GM23338 (cell line): ENCODE data around the gene IRX1. TPM values are rescaled to one million over a fixed set of nuclear protein-coding genes. Genes with fewer than 3 reads are reported as not detected.

Experiments used
- ATAC-seq: fragments of 200-7000 bp; cut with Tn5 transposase; 3 replicates; pipeline ENCODE4 v1.9.1; 2020
- DNase-seq: peaks from one replicate; pipeline ENCODE4 v3.0.0-alpha.2; 2015; ENCODE audit warnings: low spot score
- H2AFZ ChIP-seq: fragments of 200-600 bp; sonication (generic); 2 replicates; pipeline ENCODE4 v1.8.0; 2016; ENCODE audit warnings: antibody characterized with exemption, mild to moderate bottlenecking, moderate library complexity
- H3F3A ChIP-seq: fragments of 200-600 bp; sonication (generic); replicated peaks from 2 replicates; pipeline ENCODE4 v1.8.0; 2017; ENCODE audit warnings: antibody characterized with exemption, mixed run types, low read depth
- H3K27ac ChIP-seq: fragments of 200-600 bp; sonication (generic); 2 replicates; pipeline ENCODE4 v1.6.1; 2016; ENCODE audit warnings: low read depth
- H3K27me3 ChIP-seq: fragments of 200-600 bp; sonication (generic); 2 replicates; pipeline ENCODE4 v1.8.0; 2016; ENCODE audit warnings: mild to moderate bottlenecking, mixed run types, moderate library complexity; ENCODE audit not compliant: insufficient read depth
- H3K36me3 ChIP-seq: fragments of 200-600 bp; sonication (generic); 2 replicates; pipeline ENCODE4 v1.8.0; 2016; ENCODE audit warnings: mild to moderate bottlenecking; ENCODE audit not compliant: insufficient read depth
- H3K4me1 ChIP-seq: fragments of 200-600 bp; sonication (generic); 2 replicates; pipeline ENCODE4 v1.8.0; 2016; ENCODE audit warnings: mild to moderate bottlenecking, moderate library complexity; ENCODE audit not compliant: insufficient read depth
- H3K4me2 ChIP-seq: fragments of 200-600 bp; sonication (generic); 2 replicates; pipeline ENCODE4 v1.7.1; 2017; ENCODE audit warnings: mixed run types
- H3K4me3 ChIP-seq: fragments of 200-600 bp; sonication (generic); 2 replicates; pipeline ENCODE4 v1.6.1; 2016; ENCODE audit warnings: mixed run types
- H3K79me2 ChIP-seq: fragments of 200-600 bp; sonication (generic); replicated peaks from 2 replicates; pipeline ENCODE4 v1.8.0; 2017; ENCODE audit warnings: mild to moderate bottlenecking; ENCODE audit not compliant: insufficient read depth
- H3K9me2 ChIP-seq: fragments of 200-600 bp; sonication (generic); 2 replicates; pipeline ENCODE4 v1.8.0; 2017; ENCODE audit not compliant: insufficient read depth
- H4K20me1 ChIP-seq: fragments of 200-600 bp; sonication (generic); replicated peaks from 2 replicates; pipeline ENCODE4 v1.8.0; 2017; ENCODE audit warnings: mild to moderate bottlenecking; ENCODE audit not compliant: insufficient read depth
- H3K27ac Mint-ChIP-seq: 2 replicates; pipeline ENCODE4 v1.8.0; 2020; ENCODE audit warnings: inconsistent platforms, mild to moderate bottlenecking, moderate library complexity, mixed read lengths
- H3K27me3 Mint-ChIP-seq: 3 replicates; pipeline ENCODE4 v1.8.0; 2022; ENCODE audit warnings: low read depth, mild to moderate bottlenecking, moderate library complexity, mixed read lengths, inconsistent platforms; ENCODE audit not compliant: insufficient read depth, poor library complexity
- H3K36me3 Mint-ChIP-seq: 3 replicates; pipeline ENCODE4 v1.8.0; 2021; ENCODE audit warnings: low read depth, mild to moderate bottlenecking, inconsistent platforms, moderate library complexity, mixed read lengths
- H3K4me1 Mint-ChIP-seq: 3 replicates; pipeline ENCODE4 v1.8.0; 2020; ENCODE audit warnings: mild to moderate bottlenecking, inconsistent platforms, mixed read lengths
- H3K4me3 Mint-ChIP-seq: 3 replicates; pipeline ENCODE4 v1.8.0; 2021; ENCODE audit warnings: moderate library complexity, mild to moderate bottlenecking, inconsistent platforms, mixed read lengths
- H3K9me3 Mint-ChIP-seq: 3 replicates; pipeline ENCODE4 v1.8.0; 2020; ENCODE audit warnings: moderate library complexity, mild to moderate bottlenecking, inconsistent platforms, mixed read lengths
- EZH2 ChIP-seq: fragments of 200-600 bp; sonication (generic); IDR thresholded peaks from one replicate; pipeline ENCODE4 v1.8.0; 2017; ENCODE audit warnings: antibody characterized with exemption, mild to moderate bottlenecking, low read depth; ENCODE audit not compliant: unreplicated experiment
- NANOG ChIP-seq: IDR thresholded peaks from 2 replicates; pipeline ENCODE4 v1.6.1; 2016; ENCODE audit warnings: antibody characterized with exemption, borderline replicate concordance
- POLR2AphosphoS5 ChIP-seq: IDR thresholded peaks from 2 replicates; pipeline ENCODE4 v1.6.1; 2016; ENCODE audit warnings: antibody characterized with exemption, low read depth
- polyA plus RNA-seq: library from polyadenylated mRNA; unstranded; fragments of >200 nt; fragmentation: Nextera tagmentation; extraction: Ambion mirVana; gene quantifications from 2 replicates; pipeline ENCODE4 v1.2.1, GENCODE V29; 2016
- total RNA-seq: library from RNA; depleted of rRNA; stranded (reverse); fragments of >200 nt; shearing (Covaris generic); gene quantifications from 2 replicates; pipeline ENCODE4 v1.2.3, GENCODE V29; 2014
- TF ChIP-seq, protein P1 (sequence below), 2 experiments: fragments of 200-600 bp in 1 of 2; sonication (generic) in 1 of 2; conservative IDR thresholded peaks; 2 replicates each; pipeline versions ENCODE4 v1.5.1 to v1.6.1; 2016 to 2017; ENCODE audit warnings: antibody characterized with exemption in 2 of 2, low read depth in 2 of 2, mild to moderate bottlenecking in 2 of 2, moderate library complexity in 1 of 2
- TF ChIP-seq, protein P2 (sequence below): IDR thresholded peaks from one replicate; pipeline ENCODE4 v1.6.1; 2018; ENCODE audit warnings: antibody characterized with exemption; ENCODE audit not compliant: unreplicated experiment

Gene IRX1
- total and polyA plus RNA-seq, 2 experiments from 2014 or later: 0.11 to 1.8 TPM

DNA sequence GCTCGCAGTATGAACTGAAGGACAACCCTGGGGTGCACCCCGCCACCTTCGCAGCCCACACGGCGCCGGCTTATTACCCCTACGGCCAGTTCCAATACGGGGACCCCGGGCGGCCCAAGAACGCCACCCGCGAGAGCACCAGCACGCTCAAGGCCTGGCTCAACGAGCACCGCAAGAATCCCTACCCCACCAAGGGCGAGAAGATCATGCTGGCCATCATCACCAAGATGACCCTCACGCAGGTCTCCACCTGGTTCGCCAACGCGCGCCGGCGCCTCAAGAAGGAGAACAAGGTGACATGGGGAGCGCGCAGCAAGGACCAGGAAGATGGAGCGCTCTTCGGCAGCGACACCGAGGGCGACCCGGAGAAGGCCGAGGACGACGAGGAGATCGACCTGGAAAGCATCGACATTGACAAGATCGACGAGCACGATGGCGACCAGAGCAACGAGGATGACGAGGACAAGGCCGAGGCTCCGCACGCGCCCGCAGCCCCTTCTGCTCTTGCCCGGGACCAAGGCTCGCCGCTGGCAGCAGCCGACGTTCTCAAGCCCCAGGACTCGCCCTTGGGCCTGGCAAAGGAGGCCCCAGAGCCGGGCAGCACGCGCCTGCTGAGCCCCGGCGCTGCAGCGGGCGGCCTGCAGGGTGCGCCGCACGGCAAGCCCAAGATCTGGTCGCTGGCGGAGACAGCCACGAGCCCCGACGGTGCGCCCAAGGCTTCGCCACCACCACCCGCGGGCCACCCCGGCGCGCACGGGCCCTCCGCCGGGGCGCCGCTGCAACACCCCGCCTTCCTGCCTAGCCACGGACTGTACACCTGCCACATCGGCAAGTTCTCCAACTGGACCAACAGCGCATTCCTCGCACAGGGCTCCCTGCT, 3.8 kb downstream of the IRX1 start:
- no peaks in the 10 kb centered on the region; the same call in 2 of the 3 replicates for H3K36me3 Mint-ChIP-seq
- H3K36me3 ChIP-seq: no peaks in the 10 kb centered on the region
- H3K27me3 Mint-ChIP-seq: peaks cover 88% of the 10 kb centered on the region
- no peaks in the 10 kb centered on the region for H3K79me2 ChIP-seq
- DNase-seq (peak; percentile 75), ATAC-seq (peak; percentile 51)
- no peak overlapping the region for H3K27ac Mint-ChIP-seq
- H3K4me3 ChIP-seq: peak overlapping the region; percentile 55
- 0 out of 2 replicates have a peak, but pooled peaks cover 4% of the 10 kb centered on the region for H3F3A ChIP-seq
- peaks cover 36% of the 10 kb centered on the region for H3K4me1 Mint-ChIP-seq
- TF ChIP-seq EZH2: peak; percentile 50
- TF ChIP-seq, protein P1, sequence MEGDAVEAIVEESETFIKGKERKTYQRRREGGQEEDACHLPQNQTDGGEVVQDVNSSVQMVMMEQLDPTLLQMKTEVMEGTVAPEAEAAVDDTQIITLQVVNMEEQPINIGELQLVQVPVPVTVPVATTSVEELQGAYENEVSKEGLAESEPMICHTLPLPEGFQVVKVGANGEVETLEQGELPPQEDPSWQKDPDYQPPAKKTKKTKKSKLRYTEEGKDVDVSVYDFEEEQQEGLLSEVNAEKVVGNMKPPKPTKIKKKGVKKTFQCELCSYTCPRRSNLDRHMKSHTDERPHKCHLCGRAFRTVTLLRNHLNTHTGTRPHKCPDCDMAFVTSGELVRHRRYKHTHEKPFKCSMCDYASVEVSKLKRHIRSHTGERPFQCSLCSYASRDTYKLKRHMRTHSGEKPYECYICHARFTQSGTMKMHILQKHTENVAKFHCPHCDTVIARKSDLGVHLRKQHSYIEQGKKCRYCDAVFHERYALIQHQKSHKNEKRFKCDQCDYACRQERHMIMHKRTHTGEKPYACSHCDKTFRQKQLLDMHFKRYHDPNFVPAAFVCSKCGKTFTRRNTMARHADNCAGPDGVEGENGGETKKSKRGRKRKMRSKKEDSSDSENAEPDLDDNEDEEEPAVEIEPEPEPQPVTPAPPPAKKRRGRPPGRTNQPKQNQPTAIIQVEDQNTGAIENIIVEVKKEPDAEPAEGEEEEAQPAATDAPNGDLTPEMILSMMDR (conservative IDR thresholded peaks at IDR 0.05; ENCODE audit: low read depth in 2 of 2): peak; percentile 34 to 63
- TF ChIP-seq, protein P2, sequence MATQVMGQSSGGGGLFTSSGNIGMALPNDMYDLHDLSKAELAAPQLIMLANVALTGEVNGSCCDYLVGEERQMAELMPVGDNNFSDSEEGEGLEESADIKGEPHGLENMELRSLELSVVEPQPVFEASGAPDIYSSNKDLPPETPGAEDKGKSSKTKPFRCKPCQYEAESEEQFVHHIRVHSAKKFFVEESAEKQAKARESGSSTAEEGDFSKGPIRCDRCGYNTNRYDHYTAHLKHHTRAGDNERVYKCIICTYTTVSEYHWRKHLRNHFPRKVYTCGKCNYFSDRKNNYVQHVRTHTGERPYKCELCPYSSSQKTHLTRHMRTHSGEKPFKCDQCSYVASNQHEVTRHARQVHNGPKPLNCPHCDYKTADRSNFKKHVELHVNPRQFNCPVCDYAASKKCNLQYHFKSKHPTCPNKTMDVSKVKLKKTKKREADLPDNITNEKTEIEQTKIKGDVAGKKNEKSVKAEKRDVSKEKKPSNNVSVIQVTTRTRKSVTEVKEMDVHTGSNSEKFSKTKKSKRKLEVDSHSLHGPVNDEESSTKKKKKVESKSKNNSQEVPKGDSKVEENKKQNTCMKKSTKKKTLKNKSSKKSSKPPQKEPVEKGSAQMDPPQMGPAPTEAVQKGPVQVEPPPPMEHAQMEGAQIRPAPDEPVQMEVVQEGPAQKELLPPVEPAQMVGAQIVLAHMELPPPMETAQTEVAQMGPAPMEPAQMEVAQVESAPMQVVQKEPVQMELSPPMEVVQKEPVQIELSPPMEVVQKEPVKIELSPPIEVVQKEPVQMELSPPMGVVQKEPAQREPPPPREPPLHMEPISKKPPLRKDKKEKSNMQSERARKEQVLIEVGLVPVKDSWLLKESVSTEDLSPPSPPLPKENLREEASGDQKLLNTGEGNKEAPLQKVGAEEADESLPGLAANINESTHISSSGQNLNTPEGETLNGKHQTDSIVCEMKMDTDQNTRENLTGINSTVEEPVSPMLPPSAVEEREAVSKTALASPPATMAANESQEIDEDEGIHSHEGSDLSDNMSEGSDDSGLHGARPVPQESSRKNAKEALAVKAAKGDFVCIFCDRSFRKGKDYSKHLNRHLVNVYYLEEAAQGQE: no peak
- H4K20me1 ChIP-seq: peaks cover 4% of the 10 kb centered on the region
- H3K27ac ChIP-seq: no peak overlapping the region
- H3K27me3 ChIP-seq: peaks cover 95% of the 10 kb centered on the region
- peaks cover 6% of the 10 kb centered on the region; the same call in 2 of the 3 replicates for H3K9me3 Mint-ChIP-seq
- H3K9me2 ChIP-seq: no peaks in the 10 kb centered on the region
- peak overlapping the region; percentile 77 for H3K4me2 ChIP-seq
- peak overlapping the region; percentile 83; the same call in 1 of the 2 replicates for H2AFZ ChIP-seq
- peaks cover 25% of the 10 kb centered on the region for H3K4me1 ChIP-seq
- H3K4me3 Mint-ChIP-seq: peak overlapping the region; percentile 66

DNA sequence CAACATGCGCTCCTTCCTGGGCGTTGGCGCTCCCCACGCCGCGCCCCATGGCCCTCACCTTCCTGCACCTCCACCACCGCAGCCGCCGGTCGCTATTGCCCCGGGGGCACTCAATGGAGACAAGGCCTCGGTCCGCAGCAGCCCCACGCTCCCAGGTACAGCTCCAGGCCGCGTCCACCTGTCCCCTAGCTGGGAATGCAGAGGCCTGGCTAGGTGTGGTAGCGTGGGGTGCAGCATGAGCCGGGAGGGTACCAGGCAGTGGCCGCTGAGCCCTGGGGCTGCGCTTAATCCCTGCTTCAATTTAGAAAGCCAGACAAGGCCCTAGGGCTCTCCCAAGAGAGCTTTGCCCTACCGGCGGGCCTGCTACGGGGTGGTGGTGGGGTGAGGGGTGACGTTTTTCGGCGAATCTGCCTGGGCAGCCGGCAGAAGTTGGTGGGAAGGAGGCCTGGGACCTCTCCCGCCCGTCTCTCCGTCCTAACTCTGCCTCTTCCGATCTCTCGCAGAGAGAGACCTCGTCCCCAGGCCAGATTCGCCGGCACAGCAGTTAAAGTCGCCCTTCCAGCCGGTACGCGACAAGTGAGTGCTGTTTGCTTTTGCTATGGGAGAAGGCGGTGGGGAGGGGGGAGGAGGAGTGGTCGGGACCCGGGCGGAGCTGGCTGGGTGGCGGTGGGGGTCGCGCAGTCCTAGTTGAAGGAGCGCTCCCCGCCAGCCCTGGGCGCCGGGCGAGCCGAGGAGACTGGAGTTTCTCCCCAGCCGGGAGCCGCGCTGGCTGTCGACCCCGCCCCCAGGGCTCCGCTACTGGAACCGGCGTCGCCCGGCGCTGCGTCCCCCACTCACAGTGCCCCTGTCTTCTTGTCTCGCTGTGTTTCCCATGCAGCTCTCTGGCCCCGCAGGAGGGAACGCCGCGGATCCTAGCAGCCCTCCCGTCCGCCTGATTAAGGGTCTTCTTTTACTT, 4.8 kb downstream of the IRX1 start:
- DNase-seq (peak; percentile 81), ATAC-seq (peak; percentile 20)
- 0 out of 2 replicates have a peak, but pooled peaks cover 4% of the 10 kb centered on the region for H3F3A ChIP-seq
- H3K4me1 Mint-ChIP-seq: peaks cover 36% of the 10 kb centered on the region
- no peak overlapping the region for H3K27ac ChIP-seq
- H4K20me1 ChIP-seq: peaks cover 4% of the 10 kb centered on the region
- peaks cover 25% of the 10 kb centered on the region for H3K4me1 ChIP-seq
- H3K4me3 ChIP-seq: peak overlapping the region; percentile 55
- no peak overlapping the region for H3K27ac Mint-ChIP-seq
- H3K4me2 ChIP-seq: peak overlapping the region; percentile 77
- H3K27me3 Mint-ChIP-seq: peaks cover 89% of the 10 kb centered on the region
- no peaks in the 10 kb centered on the region for H3K9me2 ChIP-seq
- H3K9me3 Mint-ChIP-seq: peaks cover 6% of the 10 kb centered on the region; the same call in 2 of the 3 replicates
- no peaks in the 10 kb centered on the region for H3K36me3 ChIP-seq
- no peaks in the 10 kb centered on the region; the same call in 2 of the 3 replicates for H3K36me3 Mint-ChIP-seq
- peak overlapping the region; percentile 64 for H3K4me3 Mint-ChIP-seq
- H3K27me3 ChIP-seq: peaks cover 95% of the 10 kb centered on the region
- H2AFZ ChIP-seq: peak overlapping the region; percentile 78
- TF ChIP-seq NANOG: no peak
- TF ChIP-seq EZH2: peak; percentile 42
- no peak for TF ChIP-seq POLR2AphosphoS5
- no peaks in the 10 kb centered on the region for H3K79me2 ChIP-seq
